ENCODE measurements around the gene JMJD7.
A peak's percentile ranks its signal among the peaks of the same experiment; 100 is the strongest.

Gene JMJD7

GRCh38 chr15:41799488-41799805 lies 28.4 kb upstream of the JMJD7 start:
- DNase-seq = no peak

GRCh38 chr15:41801185-41801584 lies 26.7 kb upstream of the JMJD7 start:
- DNase-seq = no peak

DNA sequence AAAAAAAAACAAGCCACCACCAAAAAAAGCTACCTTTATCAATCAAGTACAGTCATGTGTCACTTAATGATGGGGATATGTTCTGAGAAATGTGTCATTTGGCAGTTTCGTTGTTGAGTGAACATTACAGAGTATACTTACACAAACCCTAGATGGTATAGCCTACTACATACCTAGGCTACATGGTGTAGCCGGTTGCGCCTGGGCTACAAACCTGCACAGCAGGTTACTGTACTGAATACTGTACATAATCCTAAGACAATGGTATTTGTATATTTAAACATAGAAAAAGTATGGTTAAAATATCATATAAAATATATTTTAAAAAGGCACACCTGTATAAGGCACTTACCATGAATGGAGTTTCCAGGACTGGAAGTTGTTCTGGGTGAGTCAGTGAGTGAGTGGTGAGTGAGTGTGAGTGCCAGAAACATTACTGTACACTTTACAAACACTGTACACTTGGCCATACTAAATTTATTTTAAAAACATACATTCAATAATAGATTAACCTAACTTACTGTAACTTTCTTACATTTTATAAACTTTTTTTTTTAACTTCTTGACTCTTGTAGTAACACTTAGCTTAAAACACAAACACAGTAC lies 25.9 kb upstream of the JMJD7 start:
- DNase-seq = no peak

GRCh38 chr15:41804361-41804760 lies 23.5 kb upstream of the JMJD7 start:
- no peak for DNase-seq

GRCh38 chr15:41804916-41805666 lies 22.8 kb upstream of the JMJD7 start:
- DNase-seq = no peak

- no peak for DNase-seq
Observed at GRCh38 chr15:41805711-41806110, 22.2 kb upstream of the JMJD7 start.

- no peak for DNase-seq
Observed at GRCh38 chr15:41806291-41807181, 21.4 kb upstream of the JMJD7 start.

GRCh38 chr15:41809121-41809520 lies 18.8 kb upstream of the JMJD7 start:
- DNase-seq = no peak

DNA sequence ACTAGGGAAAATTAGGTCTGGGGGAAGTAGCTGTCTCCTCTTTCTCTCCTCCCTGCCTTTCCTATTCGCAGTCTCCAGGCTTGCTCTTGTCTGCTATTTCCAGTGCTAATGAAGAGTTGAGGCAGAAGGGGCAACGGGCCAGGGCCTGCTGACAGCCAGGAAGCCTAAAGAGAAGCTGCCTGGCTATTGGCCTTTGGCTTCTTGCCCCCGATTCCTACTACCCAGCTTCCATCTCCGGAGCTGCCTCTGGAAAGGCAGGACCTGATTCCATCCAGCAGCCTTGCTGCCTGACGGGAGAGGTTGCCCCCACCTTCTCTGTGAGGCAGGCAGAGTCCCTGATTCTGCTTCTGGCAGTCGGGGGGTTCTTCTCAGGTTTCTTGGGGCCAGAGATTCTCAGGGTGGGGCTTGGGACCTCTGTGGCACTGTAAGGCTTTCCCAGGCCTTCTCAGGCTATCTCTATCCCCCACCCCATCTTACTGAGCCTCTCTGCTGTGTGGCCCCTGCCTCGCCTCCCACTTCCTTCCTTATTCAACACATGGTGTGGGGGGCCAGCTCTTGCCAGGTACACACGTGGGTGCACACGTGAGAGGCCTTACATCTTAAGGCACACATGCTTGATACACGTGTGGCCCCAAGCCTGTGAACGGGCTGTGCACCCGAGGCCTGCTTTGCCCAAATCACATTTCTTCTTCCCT lies 18.2 kb upstream of the JMJD7 start:
- DNase-seq = peak in 3 of 58 donors; percentile 21 to 27 (median 23)

GRCh38 chr15:41810651-41811431 lies 17.1 kb upstream of the JMJD7 start:
- DNase-seq = no peak

- peak in 55 of 58 donors; percentile 14 to 88 (median 68) for DNase-seq
Observed at GRCh38 chr15:41811432-41812195, 16.3 kb upstream of the JMJD7 start.

DNA sequence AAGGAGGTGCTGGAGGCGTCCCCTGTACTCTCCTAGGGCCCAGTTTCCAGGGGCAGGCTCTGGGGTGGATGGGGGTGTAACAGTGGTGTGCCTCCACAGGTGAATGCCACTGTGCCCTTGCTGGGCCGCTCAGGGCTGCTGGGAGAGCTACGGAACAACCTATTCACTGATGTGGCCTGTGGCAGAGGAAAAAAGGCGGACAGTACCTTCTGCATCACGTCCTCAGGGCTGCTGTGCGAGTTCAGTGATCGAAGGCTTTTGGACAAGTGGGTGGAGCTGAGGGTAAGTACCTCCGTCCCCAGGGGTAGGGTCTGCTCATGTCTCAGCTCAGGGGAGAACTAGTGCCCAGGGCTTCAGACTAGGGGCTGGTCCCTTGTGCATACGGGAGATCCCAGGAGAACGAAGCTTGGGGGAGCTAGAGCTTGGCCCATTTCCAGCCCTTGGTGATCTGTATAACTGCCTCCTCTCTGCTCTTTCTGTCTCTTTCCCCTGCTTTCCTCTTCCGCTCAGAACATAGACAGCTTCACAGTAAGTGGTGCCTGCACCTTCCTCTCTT lies 15.0 kb upstream of the JMJD7 start:
- DNase-seq = no peak

- no peak for DNase-seq
Observed at GRCh38 chr15:41813426-41813825, 14.5 kb upstream of the JMJD7 start.

GRCh38 chr15:41814534-41814933 lies 13.4 kb upstream of the JMJD7 start:
- no peak for DNase-seq

GRCh38 chr15:41816788-41817187 lies 11.1 kb upstream of the JMJD7 start:
- no peak for DNase-seq

DNA sequence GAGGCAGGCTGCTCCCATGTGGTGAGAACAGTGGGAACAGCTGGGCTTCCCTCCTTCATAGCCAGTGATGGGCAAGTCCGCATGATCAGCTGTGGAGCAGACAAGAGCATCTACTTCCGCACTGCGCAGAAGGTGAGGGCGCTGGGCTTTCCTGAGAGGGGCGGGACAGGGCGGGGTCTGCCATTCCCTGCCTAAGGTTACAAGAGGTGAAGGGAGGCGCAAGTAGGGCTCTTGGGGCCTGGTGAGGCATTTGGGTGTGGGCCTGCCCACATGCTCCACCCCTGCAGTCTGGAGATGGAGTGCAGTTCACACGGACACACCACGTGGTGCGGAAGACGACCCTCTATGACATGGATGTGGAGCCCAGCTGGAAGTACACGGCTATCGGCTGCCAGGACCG lies 10.6 kb upstream of the JMJD7 start:
- peak in 1 of 58 donors; percentile 11 for DNase-seq

DNA sequence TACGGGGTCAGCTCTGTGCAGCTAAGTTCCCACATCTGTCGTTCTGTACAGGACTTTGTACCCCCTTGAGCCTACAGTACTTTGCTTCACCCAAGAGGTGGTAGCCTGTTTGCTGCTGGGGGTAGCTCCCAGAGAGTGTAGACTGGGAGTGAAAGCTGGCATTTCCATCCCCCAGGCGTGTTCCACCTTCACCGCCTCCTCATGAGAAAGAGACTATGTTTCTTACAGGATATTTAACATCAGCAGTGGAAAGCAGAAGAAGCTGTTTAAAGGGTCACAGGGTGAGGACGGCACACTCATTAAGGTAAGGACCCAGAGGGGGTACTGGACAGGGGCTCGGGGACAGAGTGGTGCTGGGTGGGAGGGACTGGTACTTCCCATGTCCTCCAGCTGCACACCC lies 10.1 kb upstream of the JMJD7 start:
- DNase-seq = no peak

GRCh38 chr15:41819455-41820050 lies 8.3 kb upstream of the JMJD7 start:
- no peak for DNase-seq

DNA sequence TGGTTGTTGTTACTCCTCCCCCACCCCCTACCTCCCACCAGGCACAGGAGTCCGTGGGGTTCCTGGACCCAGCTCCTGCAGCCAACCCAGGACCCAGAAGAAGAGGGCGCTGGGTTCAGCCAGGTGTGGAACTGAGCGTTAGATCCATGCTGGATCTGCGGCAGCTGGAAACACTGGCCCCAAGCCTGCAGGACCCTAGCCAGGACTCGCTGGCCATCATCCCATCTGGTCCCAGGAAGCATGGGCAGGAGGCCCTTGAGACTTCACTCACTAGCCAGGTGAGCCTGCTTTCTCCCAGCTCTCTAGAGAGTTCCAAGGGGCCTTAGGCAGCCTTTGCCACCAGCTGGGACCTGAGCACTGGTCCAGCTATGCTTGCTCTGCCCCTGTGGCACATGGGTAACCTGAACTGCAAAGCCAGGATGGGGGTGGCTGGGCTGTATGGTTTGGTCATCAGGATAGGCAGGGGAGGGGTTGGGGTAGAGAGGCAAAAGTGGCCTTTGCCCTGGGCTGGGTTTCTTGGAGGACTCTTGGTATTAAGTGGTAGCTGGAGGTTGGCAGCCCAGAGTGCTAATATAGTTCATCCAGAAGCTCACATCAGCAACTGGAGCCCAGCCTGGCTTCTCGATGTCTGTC lies 7.0 kb upstream of the JMJD7 start:
- no peak for DNase-seq
